GM10248 (cell line): ENCODE results near the gene ODAD2.

Experiments used
- CTCF ChIA-PET: fragments of 300-600 bp; sonication (Branson Sonifier 250); formaldehyde crosslinking; extraction: SDS; loops from one replicate; lab custom pipeline; 2021; ENCODE audit warnings: antibody characterized with exemption; lab: Yijun Ruan, JAX
- POLR2A ChIA-PET: fragments of 350-650 bp; sonication (Branson Sonifier 250); formaldehyde crosslinking; extraction: SDS; loops from one replicate; lab custom pipeline; 2020; ENCODE audit warnings: antibody characterized with exemption; lab: Yijun Ruan, JAX
- DNase-seq: peaks from one replicate; pipeline ENCODE4 v3.0.0; 2012; ENCODE audit errors: extremely low spot score
- CTCF ChIP-seq: IDR thresholded peaks from 2 replicates; pipeline ENCODE4 v1.5.1; 2012; ENCODE audit warnings: mild to moderate bottlenecking, low read depth; ENCODE audit errors: extremely low read depth, missing control alignments, control extremely low read depth

The ODAD2 gene

GRCh38 chr10:27815846-27816245 is 183.0 kb downstream of the ODAD2 start:
- no peak for DNase-seq
- no peak for TF ChIP-seq CTCF
- ChIA-PET POLR2A (no interaction called here), CTCF (no interaction called here)

GRCh38 chr10:27815261-27815660 is 183.6 kb downstream of the ODAD2 start:
- no peak for DNase-seq
- CTCF ChIA-PET: no interaction called here
- POLR2A ChIA-PET: no interaction called here
- TF ChIP-seq CTCF: no peak

- TF ChIP-seq CTCF: no peak
- ChIA-PET POLR2A (no interaction called here), CTCF (interaction anchor here (0.8 kb wide), 1 partner anchor 8 kb away, joined by 3 read pairs; no protein-coding TSS in a partner anchor)
- no peak for DNase-seq
Measured at GRCh38 chr10:27805180-27805579, 193.7 kb downstream of the ODAD2 start.

GRCh38 chr10:27804136-27804535 is 194.7 kb downstream of the ODAD2 start:
- CTCF ChIA-PET: no interaction called here
- no peak for DNase-seq
- TF ChIP-seq CTCF: no peak
- POLR2A ChIA-PET: no interaction called here

GRCh38 chr10:27801171-27801785 is 197.6 kb downstream of the ODAD2 start:
- CTCF ChIA-PET: no interaction called here
- no peak for DNase-seq
- POLR2A ChIA-PET: no interaction called here
- no peak for TF ChIP-seq CTCF

- ChIA-PET CTCF (interaction anchor here (1.4 to 1.9 kb wide), 2 partner anchors 8 to 10 kb away, joined by 5 to 6 read pairs; no protein-coding TSS in a partner anchor), POLR2A (no interaction called here)
- no peak for TF ChIP-seq CTCF
- no peak for DNase-seq
Measured at GRCh38 chr10:27799046-27799445, 199.8 kb downstream of the ODAD2 start.

- ChIA-PET POLR2A (no interaction called here), CTCF (no interaction called here)
- no peak for TF ChIP-seq CTCF
- DNase-seq: no peak
Measured at GRCh38 chr10:27794157-27794556, 204.7 kb downstream of the ODAD2 start.
